Heart left ventricle (tissue), 16 donors: ENCODE data around the gene PPARG. TPM values are rescaled to one million over a fixed set of nuclear protein-coding genes. Genes with fewer than 3 reads are reported as not detected.

Experiments used
- ATAC-seq, 4 donors: fragments of 200-7000 bp; cut with Tn5 transposase; one replicate each; pipeline ENCODE4 v1.9.1; 2020 to 2022; ENCODE audit warnings: moderate library complexity in 4 of 4, mild to moderate bottlenecking in 3 of 4, moderate number of reproducible peaks in 1 of 4
- DNase-seq, 5 donors: peaks; one replicate each; pipeline ENCODE4 v3.0.0-alpha.2; 2020
- H3K27ac ChIP-seq, 12 donors: fragments of 200-600 bp; sonication (generic) in 4 of 12; one replicate each; pipeline versions ENCODE4 v1.5.0 to v1.8.0; 2016 to 2022; ENCODE audit warnings: mild to moderate bottlenecking in 2 of 12
- H3K27me3 ChIP-seq, 9 donors: fragments of 200-600 bp; sonication (generic) in 2 of 9; one replicate each; pipeline versions ENCODE4 v1.5.1 to v1.8.0; 2016 to 2022; ENCODE audit warnings: mild to moderate bottlenecking in 3 of 9
- H3K36me3 ChIP-seq, 9 donors: fragments of 200-600 bp; sonication (generic) in 2 of 9; one replicate each; pipeline versions ENCODE4 v1.5.0 to v1.8.0; 2018 to 2022; ENCODE audit warnings: mild to moderate bottlenecking in 2 of 9
- H3K4me1 ChIP-seq, 12 donors: fragments of 200-600 bp; sonication (generic) in 4 of 12; one replicate each; pipeline versions ENCODE4 v1.5.0 to v1.8.0; 2016 to 2022; ENCODE audit warnings: mild to moderate bottlenecking in 3 of 12
- H3K4me3 ChIP-seq, 12 donors: fragments of 200-600 bp; sonication (generic) in 4 of 12; one replicate each; pipeline versions ENCODE4 v1.5.0 to v1.8.0; 2017 to 2022; ENCODE audit warnings: mild to moderate bottlenecking in 9 of 12, moderate library complexity in 4 of 12
- H3K9me3 ChIP-seq, 12 donors: fragments of 200-600 bp; sonication (generic) in 4 of 12; one replicate each; pipeline versions ENCODE4 v1.5.0 to v1.8.0; 2016 to 2022; ENCODE audit warnings: mild to moderate bottlenecking in 1 of 12
- POLR2A ChIP-seq, 2 donors: fragments of 450-650 bp; IDR thresholded peaks; one replicate each; pipeline ENCODE4 v1.6.1; 2017; ENCODE audit warnings: antibody characterized with exemption in 2 of 2, mild to moderate bottlenecking in 2 of 2, moderate library complexity in 2 of 2
- WGBS, 4 donors: extraction: QIAGEN DNeasy Blood & Tissue Kit in 2 of 4; methylation state at CpG; one replicate each; pipeline versions ENCODE4 v1.1.5 to v1.1.7; 2013 to 2018; 5-methylcytosine and 5-hydroxymethylcytosine counted together
- intact Hi-C, 10 donors: fragments of 100-400 bp; cut with DNase I; formaldehyde crosslinking; loops; one replicate each; pipeline versions ENCODE4 v1.11.1 to v1.14.2; 2022
- polyA plus RNA-seq, 2 donors: library from polyadenylated mRNA; stranded (reverse); fragments of 200-250 nt; gene quantifications; one replicate each; pipeline ENCODE4 v1.2.3, GENCODE V29; 2013
- total RNA-seq, 9 donors: library from RNA; depleted of rRNA in 2 of 9; stranded (reverse); fragments of >200 nt in 2 of 9; fragmentation: NEBNext Ultra II Directional in 3 of 9; extraction: Animal tissue kit (Norgen Biotek cat#: 25700) in 3 of 9; gene quantifications; one replicate each; pipeline versions ENCODE4 v1.1.0 to v1.2.4, GENCODE V29; 2016 to 2023
- TF ChIP-seq, protein P1 (sequence below), 12 donors: fragments of 200-600 bp; sonication (generic) in 4 of 12; IDR thresholded peaks; one replicate each; pipeline versions ENCODE4 v1.5.0 to v1.8.0; 2018 to 2022; ENCODE audit warnings: antibody characterized with exemption in 12 of 12, mild to moderate bottlenecking in 5 of 12
- donor health status: ischemic (EF 13 %, LVEDD 7.1; RV severe dilation, severe dysfunction).
- donor health status: healthy with polysubstance abuse.
- donor health status: DM: no; HTN: yes; CAD: no.
- donor health status: DM: no; HTN: no; CAD: no.
- donor health status: ischemic (EF 25% LVEDD 6.9; RV normal size, moderate dysfunction).
- donor health status: ischemic (EF 25% LVEDD 5.7; RV mildly dilated, moderate dysfunction).
- donor health status: healthy.
- donor health status: DM: yes; HTN: yes; CAD: no.
- donor health status: ischemic (EF 35%, LVEDD 5.7; RV mildly dilated, moderate dysfunction).
- donor health status: nonischemic (EF 11% LVEDD 7.7; RV severe dilation, severe dysfunction).
- donor health status: DM: yes; HTN: yes; CAD: no.
- donor health status: PGD.
- donor health status: ischemic (EF 29% LVEDD 5.4; RV normal size, mild dysfunction).
- donor health status: nonischemic (EF 23%, LVEDD 6.1; RV moderate dilation, normal function).

The PPARG gene
- total and polyA plus RNA-seq, 11 donors: 8.9 to 30.3 (median 20.0) TPM

DNA sequence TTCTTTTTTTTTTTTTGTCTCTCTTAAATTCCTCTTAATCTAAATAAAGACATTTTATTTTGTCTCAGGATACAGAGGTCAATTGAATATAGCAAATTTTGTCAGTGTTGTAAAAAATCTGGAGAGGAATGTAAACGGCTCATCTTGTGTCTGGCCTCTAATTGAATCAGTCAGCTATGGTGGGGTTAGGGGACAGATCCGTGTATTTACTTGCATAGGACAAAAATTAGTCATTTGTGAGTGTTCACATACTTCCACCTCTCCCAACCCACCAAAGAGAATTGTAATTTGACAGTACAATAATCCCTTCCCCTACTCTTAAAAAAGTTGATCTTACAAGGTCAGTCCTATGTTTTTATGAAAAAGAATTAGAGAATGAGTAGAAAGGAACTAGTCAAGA is 18.3 kb downstream of the PPARG start:
- no peaks in the 10 kb centered on the region for H3K27me3 ChIP-seq
- no peaks in the 10 kb centered on the region for H3K36me3 ChIP-seq
- ATAC-seq (no peak), DNase-seq (no peak)
- intact Hi-C loops: no loop called here
- H3K4me3 ChIP-seq: no peak overlapping the region
- WGBS, 4 donors: 62 to 86% (median 76%) methylated on average over 2 of the region's 2 CpGs
- no peak overlapping the region for H3K27ac ChIP-seq
- no peak for TF ChIP-seq POLR2A (IDR thresholded peaks at IDR 0.05)
- TF ChIP-seq, protein P1, sequence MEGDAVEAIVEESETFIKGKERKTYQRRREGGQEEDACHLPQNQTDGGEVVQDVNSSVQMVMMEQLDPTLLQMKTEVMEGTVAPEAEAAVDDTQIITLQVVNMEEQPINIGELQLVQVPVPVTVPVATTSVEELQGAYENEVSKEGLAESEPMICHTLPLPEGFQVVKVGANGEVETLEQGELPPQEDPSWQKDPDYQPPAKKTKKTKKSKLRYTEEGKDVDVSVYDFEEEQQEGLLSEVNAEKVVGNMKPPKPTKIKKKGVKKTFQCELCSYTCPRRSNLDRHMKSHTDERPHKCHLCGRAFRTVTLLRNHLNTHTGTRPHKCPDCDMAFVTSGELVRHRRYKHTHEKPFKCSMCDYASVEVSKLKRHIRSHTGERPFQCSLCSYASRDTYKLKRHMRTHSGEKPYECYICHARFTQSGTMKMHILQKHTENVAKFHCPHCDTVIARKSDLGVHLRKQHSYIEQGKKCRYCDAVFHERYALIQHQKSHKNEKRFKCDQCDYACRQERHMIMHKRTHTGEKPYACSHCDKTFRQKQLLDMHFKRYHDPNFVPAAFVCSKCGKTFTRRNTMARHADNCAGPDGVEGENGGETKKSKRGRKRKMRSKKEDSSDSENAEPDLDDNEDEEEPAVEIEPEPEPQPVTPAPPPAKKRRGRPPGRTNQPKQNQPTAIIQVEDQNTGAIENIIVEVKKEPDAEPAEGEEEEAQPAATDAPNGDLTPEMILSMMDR (IDR thresholded peaks at IDR 0.05): no peak
- peaks cover 0 to 24% (median 0%) of the 10 kb centered on the region in 12 donors for H3K4me1 ChIP-seq
- no peaks in the 10 kb centered on the region for H3K9me3 ChIP-seq

DNA sequence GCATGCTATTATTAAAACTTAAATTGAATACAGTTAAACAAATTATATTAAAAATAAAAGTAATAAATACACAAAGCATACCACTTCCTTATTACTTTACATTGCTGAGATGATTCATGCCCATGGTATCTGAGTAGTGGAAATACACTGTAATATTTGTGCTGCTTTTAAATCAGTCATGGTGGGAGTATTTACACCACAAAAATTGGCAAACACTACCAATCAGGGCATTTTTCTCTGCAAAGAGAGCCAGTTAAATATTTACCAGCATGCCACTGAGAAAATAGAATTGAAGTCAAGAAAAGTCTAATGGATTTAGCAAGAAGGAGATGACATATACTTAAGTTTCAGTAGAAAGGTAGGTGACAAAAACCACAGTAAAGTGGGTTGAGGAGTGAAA is 19.6 kb downstream of the PPARG start:
- no peak for ATAC-seq
- H3K36me3 ChIP-seq: no peaks in the 10 kb centered on the region
- H3K4me1 ChIP-seq: peaks cover 0 to 21% (median 0%) of the 10 kb centered on the region in 12 donors
- no peaks in the 10 kb centered on the region for H3K9me3 ChIP-seq
- intact Hi-C loops: no loop called here
- no peak for TF ChIP-seq POLR2A (IDR thresholded peaks at IDR 0.05)
- TF ChIP-seq, protein P1 (IDR thresholded peaks at IDR 0.05): no peak
- H3K4me3 ChIP-seq: no peak overlapping the region
- no peak overlapping the region for H3K27ac ChIP-seq
- no peaks in the 10 kb centered on the region for H3K27me3 ChIP-seq
- no peak for DNase-seq

DNA sequence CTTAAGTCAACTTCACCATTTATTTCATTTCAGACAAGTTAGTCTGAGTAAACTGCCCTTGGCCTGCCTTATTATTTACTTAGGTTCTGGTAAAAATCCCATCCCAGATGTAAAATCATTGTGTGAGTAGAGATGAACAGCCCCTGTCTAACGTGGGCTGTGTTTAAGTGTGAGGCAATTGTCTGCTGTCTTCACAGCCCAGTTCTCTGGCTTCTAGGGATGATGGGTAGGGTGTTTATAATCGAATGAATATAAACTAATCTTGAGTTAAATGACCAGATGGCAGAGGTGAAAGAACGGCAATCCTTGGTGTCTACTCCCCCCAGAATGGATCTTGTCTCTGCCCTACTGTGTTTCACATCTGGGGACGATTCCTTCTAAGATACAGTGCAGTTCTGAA is 20.8 kb downstream of the PPARG start:
- no peak for ATAC-seq
- DNase-seq: no peak
- TF ChIP-seq POLR2A (IDR thresholded peaks at IDR 0.05): no peak
- TF ChIP-seq, protein P1 (IDR thresholded peaks at IDR 0.05): no peak
- no peaks in the 10 kb centered on the region for H3K27me3 ChIP-seq
- whole genome bisulfite sequencing, 4 donors: 63 to 76% (median 70%) methylated on average over 4 of the region's 4 CpGs
- H3K4me1 ChIP-seq: peaks cover 0 to 19% (median 0%) of the 10 kb centered on the region in 12 donors
- no peaks in the 10 kb centered on the region for H3K9me3 ChIP-seq
- intact Hi-C loops: no loop called here
- H3K27ac ChIP-seq: no peak overlapping the region
- H3K36me3 ChIP-seq: no peaks in the 10 kb centered on the region
- H3K4me3 ChIP-seq: no peak overlapping the region

DNA sequence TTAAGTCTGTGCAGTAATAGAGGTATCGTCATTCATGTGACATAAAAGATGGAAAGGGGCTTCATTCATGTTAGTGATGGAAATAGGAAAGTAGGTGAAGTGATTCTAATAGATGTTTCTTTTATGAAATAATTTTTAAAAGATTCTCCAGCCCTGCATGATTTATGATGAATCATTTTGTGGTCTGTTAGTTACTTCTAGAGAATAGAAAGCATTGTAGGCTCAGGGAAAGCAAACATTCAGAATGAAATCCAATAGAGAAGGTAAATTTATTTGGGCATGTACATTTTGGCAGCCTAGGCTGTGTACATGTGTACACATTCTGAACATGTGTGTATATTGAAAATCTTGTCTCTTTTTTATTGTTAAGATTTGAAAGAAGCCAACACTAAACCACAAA is 23.1 kb downstream of the PPARG start:
- H3K4me1 ChIP-seq: peaks cover 0 to 29% (median 0%) of the 10 kb centered on the region in 12 donors
- no peak overlapping the region for H3K27ac ChIP-seq
- no peak overlapping the region for H3K4me3 ChIP-seq
- no peaks in the 10 kb centered on the region for H3K27me3 ChIP-seq
- no peak for TF ChIP-seq POLR2A (IDR thresholded peaks at IDR 0.05)
- H3K36me3 ChIP-seq: no peaks in the 10 kb centered on the region
- ATAC-seq (no peak), DNase-seq (no peak)
- WGBS, 4 donors: 95 to 97% (median 96%) methylated on average over 1 of the region's 1 CpG
- no peaks in the 10 kb centered on the region for H3K9me3 ChIP-seq
- intact Hi-C loops: no loop called here

DNA sequence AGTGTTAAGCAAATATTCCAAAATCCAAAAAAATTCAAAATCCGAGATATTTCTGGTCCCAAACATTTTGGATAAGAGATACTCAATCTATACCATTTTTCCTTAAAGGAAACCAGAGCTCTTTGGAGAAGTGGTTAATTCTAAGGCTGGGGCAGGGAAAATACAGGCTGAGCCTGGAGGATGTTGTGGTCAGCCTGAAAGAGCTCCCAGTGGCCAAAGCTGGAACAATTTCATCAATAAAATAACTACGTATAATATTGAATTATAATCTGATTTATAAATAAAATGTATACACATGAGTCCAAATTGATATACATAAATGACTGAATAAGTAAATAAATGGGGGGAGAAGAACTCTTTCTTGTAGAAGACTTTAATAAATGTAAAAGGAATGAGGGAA is 24.6 kb downstream of the PPARG start:
- no peak overlapping the region for H3K4me3 ChIP-seq
- H3K36me3 ChIP-seq: no peaks in the 10 kb centered on the region
- 88 to 95% (median 93%) methylated on average over 2 of the region's 2 CpGs for WGBS, 4 donors
- no peaks in the 10 kb centered on the region for H3K27me3 ChIP-seq
- ATAC-seq (no peak), DNase-seq (no peak)
- H3K9me3 ChIP-seq: no peaks in the 10 kb centered on the region
- H3K4me1 ChIP-seq: peaks cover 0 to 28% (median 10%) of the 10 kb centered on the region in 12 donors
- no peak overlapping the region for H3K27ac ChIP-seq
- intact Hi-C loops: no loop called here
- TF ChIP-seq, protein P1 (IDR thresholded peaks at IDR 0.05): no peak
- no peak for TF ChIP-seq POLR2A (IDR thresholded peaks at IDR 0.05)
